WERI-Rb-1 (cell line): Measurements from ENCODE around the gene DENND5B.

Source experiments
- DNase-seq: peaks from one replicate; pipeline ENCODE4 v3.0.0-alpha.2; 2020
- H3K27ac ChIP-seq: fragments of 250-450 bp; sonication (Bioruptor Pico); 2 replicates; pipeline ENCODE4 v1.5.1; 2020; ENCODE audit warnings: mild to moderate bottlenecking, moderate library complexity
- H3K27me3 ChIP-seq: fragments of 250-450 bp; sonication (Bioruptor Pico); 2 replicates; pipeline ENCODE4 v1.5.1; 2021; ENCODE audit warnings: mild to moderate bottlenecking, low read depth, moderate library complexity; ENCODE audit not compliant: insufficient read depth, severe bottlenecking
- H3K36me3 ChIP-seq: fragments of 250-450 bp; sonication (Bioruptor Pico); 2 replicates; pipeline ENCODE4 v1.5.1; 2020; ENCODE audit warnings: mild to moderate bottlenecking, moderate library complexity
- H3K4me3 ChIP-seq: 2 replicates; pipeline ENCODE4 v1.5.1; 2011; ENCODE audit warnings: low read depth, mild to moderate bottlenecking, control low read depth, low read length
- H3K9me3 ChIP-seq: fragments of 250-450 bp; sonication (Bioruptor Pico); 2 replicates; pipeline ENCODE4 v1.5.1; 2021; ENCODE audit warnings: mild to moderate bottlenecking, moderate library complexity; ENCODE audit not compliant: severe bottlenecking
- TF ChIP-seq, protein P1 (sequence below): IDR thresholded peaks from 2 replicates; pipeline ENCODE4 v1.5.1; 2011; ENCODE audit warnings: low read depth, mild to moderate bottlenecking, control low read depth, inconsistent platforms, low read length

Gene DENND5B

GRCh38 chr12:31533470-31533869 is 57.5 kb downstream of the DENND5B start:
- TF ChIP-seq, protein P1, sequence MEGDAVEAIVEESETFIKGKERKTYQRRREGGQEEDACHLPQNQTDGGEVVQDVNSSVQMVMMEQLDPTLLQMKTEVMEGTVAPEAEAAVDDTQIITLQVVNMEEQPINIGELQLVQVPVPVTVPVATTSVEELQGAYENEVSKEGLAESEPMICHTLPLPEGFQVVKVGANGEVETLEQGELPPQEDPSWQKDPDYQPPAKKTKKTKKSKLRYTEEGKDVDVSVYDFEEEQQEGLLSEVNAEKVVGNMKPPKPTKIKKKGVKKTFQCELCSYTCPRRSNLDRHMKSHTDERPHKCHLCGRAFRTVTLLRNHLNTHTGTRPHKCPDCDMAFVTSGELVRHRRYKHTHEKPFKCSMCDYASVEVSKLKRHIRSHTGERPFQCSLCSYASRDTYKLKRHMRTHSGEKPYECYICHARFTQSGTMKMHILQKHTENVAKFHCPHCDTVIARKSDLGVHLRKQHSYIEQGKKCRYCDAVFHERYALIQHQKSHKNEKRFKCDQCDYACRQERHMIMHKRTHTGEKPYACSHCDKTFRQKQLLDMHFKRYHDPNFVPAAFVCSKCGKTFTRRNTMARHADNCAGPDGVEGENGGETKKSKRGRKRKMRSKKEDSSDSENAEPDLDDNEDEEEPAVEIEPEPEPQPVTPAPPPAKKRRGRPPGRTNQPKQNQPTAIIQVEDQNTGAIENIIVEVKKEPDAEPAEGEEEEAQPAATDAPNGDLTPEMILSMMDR = no peak
- no peaks in the 10 kb centered on the region for H3K36me3 ChIP-seq
- H3K27ac ChIP-seq = no peak overlapping the region
- no peaks in the 10 kb centered on the region for H3K27me3 ChIP-seq
- H3K4me3 ChIP-seq = no peak overlapping the region
- DNase-seq = no peak
- no peaks in the 10 kb centered on the region for H3K9me3 ChIP-seq

- no peak for DNase-seq
- Histone ChIP-seq H3K36me3 (no peaks in the 10 kb centered on the region), H3K9me3 (no peaks in the 10 kb centered on the region), H3K27me3 (no peaks in the 10 kb centered on the region), H3K27ac (no peak overlapping the region), H3K4me3 (no peak overlapping the region)
- TF ChIP-seq, protein P1 = no peak
These were observed 59.0 kb downstream of the DENND5B start for GRCh38 chr12:31531893-31532292.

- no peak overlapping the region for H3K4me3 ChIP-seq
- no peak overlapping the region for H3K27ac ChIP-seq
- no peaks in the 10 kb centered on the region for H3K9me3 ChIP-seq
- DNase-seq = no peak
- no peaks in the 10 kb centered on the region for H3K36me3 ChIP-seq
- no peaks in the 10 kb centered on the region for H3K27me3 ChIP-seq
- TF ChIP-seq, protein P1 = no peak
These were observed 62.8 kb downstream of the DENND5B start for GRCh38 chr12:31528095-31528494.

GRCh38 chr12:31527083-31527482 is 63.9 kb downstream of the DENND5B start:
- no peaks in the 10 kb centered on the region for H3K9me3 ChIP-seq
- DNase-seq = no peak
- H3K27me3 ChIP-seq = no peaks in the 10 kb centered on the region
- no peak overlapping the region for H3K27ac ChIP-seq
- no peaks in the 10 kb centered on the region for H3K36me3 ChIP-seq
- H3K4me3 ChIP-seq = no peak overlapping the region
- TF ChIP-seq, protein P1 = no peak

- TF ChIP-seq, protein P1 = no peak
- H3K4me3 ChIP-seq = no peak overlapping the region
These were observed 64.8 kb downstream of the DENND5B start for GRCh38 chr12:31526158-31526546.

GRCh38 chr12:31525496-31526157 is 65.3 kb downstream of the DENND5B start:
- no peaks in the 10 kb centered on the region for H3K27me3 ChIP-seq
- no peak overlapping the region for H3K27ac ChIP-seq
- H3K36me3 ChIP-seq = no peaks in the 10 kb centered on the region
- no peak for DNase-seq
- no peak overlapping the region for H3K4me3 ChIP-seq
- TF ChIP-seq, protein P1 = no peak
- no peaks in the 10 kb centered on the region for H3K9me3 ChIP-seq

More at GRCh38 chr12:31526158-31526546, 64.8 kb downstream of the DENND5B start:
- no peak for DNase-seq
- H3K27me3 ChIP-seq = no peaks in the 10 kb centered on the region
- no peak overlapping the region for H3K27ac ChIP-seq
- no peaks in the 10 kb centered on the region for H3K9me3 ChIP-seq
- H3K36me3 ChIP-seq = no peaks in the 10 kb centered on the region
